SK-N-SH (cell line): Measurements from ENCODE around the gene PLA2G2D. TPM values are rescaled to one million over a fixed set of nuclear protein-coding genes. Genes with fewer than 3 reads are reported as not detected.

ENCODE experiments used
- CTCF ChIA-PET: fragments of 300-600, 350-600 bp; formaldehyde crosslinking; extraction: SDS; loops from one replicate; lab custom pipeline; 2021; lab: Yijun Ruan, JAX
- POLR2A ChIA-PET: fragments of 350-600 bp; sonication (Branson Sonifier 250); formaldehyde crosslinking; extraction: SDS; loops from one replicate; lab custom pipeline; 2020; ENCODE audit warnings: antibody characterized with exemption, inconsistent platforms; lab: Yijun Ruan, JAX
- DNase-seq: peaks from one replicate; pipeline ENCODE4 v3.0.0; 2012
- H2AFZ ChIP-seq: fragments of 200-600 bp; sonication (generic); 2 replicates; pipeline ENCODE4 v1.8.1; 2016; ENCODE audit warnings: antibody characterized with exemption, mild to moderate bottlenecking, low read depth
- H3F3A ChIP-seq: fragments of 200-600 bp; sonication (generic); replicated peaks from 2 replicates; pipeline ENCODE3; 2016; ENCODE audit warnings: antibody characterized with exemption, mild to moderate bottlenecking; ENCODE audit not compliant: insufficient read depth
- H3K27ac ChIP-seq, 2 experiments: fragments of 200-500 bp in 1 of 2; fragments of 200-600 bp in 1 of 2; sonication (Bioruptor generic) in 1 of 2; sonication (generic), shearing (Covaris generic) in 1 of 2; 2 replicates each; pipeline versions ENCODE4 v1.5.1 to v1.6.1; 2014 to 2016; ENCODE audit warnings: low read depth in 2 of 2, inconsistent platforms in 1 of 2, low read length in 1 of 2, mild to moderate bottlenecking in 1 of 2, mixed read lengths in 1 of 2
- H3K27me3 ChIP-seq: fragments of 200-600 bp; sonication (generic), shearing (Covaris generic); 2 replicates; pipeline ENCODE4 v1.6.1; 2016; ENCODE audit warnings: mixed run types; ENCODE audit not compliant: insufficient read depth
- H3K36me3 ChIP-seq, 2 experiments: fragments of 200-500 bp in 1 of 2; fragments of 200-600 bp in 1 of 2; sonication (Bioruptor generic) in 1 of 2; sonication (generic) in 1 of 2; replicated peaks in 1 of 2; 2 replicates each; pipeline versions ENCODE3 to v1.5.1; 2014 to 2016; ENCODE audit warnings: low read length in 1 of 2, mild to moderate bottlenecking in 1 of 2; ENCODE audit not compliant: insufficient read depth in 2 of 2, control insufficient read depth in 1 of 2
- H3K4me1 ChIP-seq, 2 experiments: fragments of 200-500 bp in 1 of 2; fragments of 200-600 bp in 1 of 2; sonication (Bioruptor generic) in 1 of 2; sonication (generic), shearing (Covaris generic) in 1 of 2; 2 replicates each; pipeline versions ENCODE4 v1.5.1 to v1.6.1; 2014 to 2016; ENCODE audit warnings: low read depth in 1 of 2, low read length in 1 of 2, mixed run types in 1 of 2; ENCODE audit not compliant: insufficient read depth in 2 of 2, control insufficient read depth in 1 of 2
- H3K4me2 ChIP-seq: fragments of 200-600 bp; sonication (generic), shearing (Covaris generic); 2 replicates; pipeline ENCODE4 v1.6.1; 2017; ENCODE audit warnings: mixed run types
- H3K4me3 ChIP-seq, 2 experiments: fragments of 200-500 bp in 1 of 2; fragments of 200-600 bp in 1 of 2; sonication (Bioruptor generic) in 1 of 2; sonication (generic), shearing (Covaris generic) in 1 of 2; 2 replicates each; pipeline versions ENCODE4 v1.5.1 to v1.8.1; 2014 to 2016; ENCODE audit warnings: low read depth in 2 of 2, inconsistent platforms in 1 of 2, low read length in 1 of 2, mild to moderate bottlenecking in 1 of 2, mixed read lengths in 1 of 2, moderate library complexity in 1 of 2
- H3K79me2 ChIP-seq: fragments of 200-600 bp; sonication (generic); 2 replicates; pipeline ENCODE4 v1.8.1; 2017; ENCODE audit warnings: mild to moderate bottlenecking; ENCODE audit not compliant: insufficient read depth
- H3K9ac ChIP-seq: fragments of 200-600 bp; sonication (generic); 2 replicates; pipeline ENCODE4 v1.6.1; 2017; ENCODE audit warnings: mixed run types
- H3K9me2 ChIP-seq: fragments of 200-600 bp; sonication (generic); 2 replicates; pipeline ENCODE4 v1.6.1; 2017; ENCODE audit warnings: mixed run types
- H3K9me3 ChIP-seq: fragments of 200-600 bp; sonication (generic); 2 replicates; pipeline ENCODE4 v1.6.1; 2017; ENCODE audit warnings: mixed run types, mild to moderate bottlenecking, moderate library complexity
- H4K20me1 ChIP-seq: fragments of 200-600 bp; sonication (generic); 2 replicates; pipeline ENCODE4 v1.6.1; 2017; ENCODE audit warnings: mild to moderate bottlenecking, mixed run types; ENCODE audit not compliant: insufficient read depth
- CHD2 ChIP-seq: fragments of 150-350 bp; IDR thresholded peaks from 2 replicates; pipeline ENCODE4 v1.6.1; 2018; ENCODE audit warnings: low read length; ENCODE audit not compliant: partially characterized antibody
- ELF1 ChIP-seq: IDR thresholded peaks from 2 replicates; pipeline ENCODE4 v1.4.0; 2012
- EP300 ChIP-seq, 2 experiments: IDR thresholded peaks; 2 replicates each; pipeline versions ENCODE4 v1.4.0 to v1.6.1; 2012; ENCODE audit warnings: borderline replicate concordance in 1 of 2, low read depth in 1 of 2, low read length in 1 of 2
- EZH2phosphoT487 ChIP-seq: fragments of 200-600 bp; sonication (generic); IDR thresholded peaks from 2 replicates; pipeline ENCODE4 v1.6.1; 2017; ENCODE audit warnings: low read depth, mixed run types, mild to moderate bottlenecking, antibody characterized with exemption, moderate library complexity, borderline replicate concordance
- FOSL2 ChIP-seq: IDR thresholded peaks from 2 replicates; pipeline ENCODE4 v1.4.0; 2012; ENCODE audit warnings: low read depth, mild to moderate bottlenecking, moderate library complexity, borderline replicate concordance
- FOXM1 ChIP-seq: IDR thresholded peaks from 2 replicates; pipeline ENCODE4 v1.4.0; 2012; ENCODE audit warnings: low read depth, mild to moderate bottlenecking
- GABPA ChIP-seq: IDR thresholded peaks from 2 replicates; pipeline ENCODE4 v1.4.0; 2012; ENCODE audit warnings: low read depth, mild to moderate bottlenecking
- IRF3 ChIP-seq: fragments of 150-350 bp; IDR thresholded peaks from 2 replicates; pipeline ENCODE4 v1.6.1; 2016; ENCODE audit warnings: mild to moderate bottlenecking, low read depth, low read length
- JUND ChIP-seq: IDR thresholded peaks from 2 replicates; pipeline ENCODE4 v1.4.0; 2012
- MAX ChIP-seq: IDR thresholded peaks from 2 replicates; pipeline ENCODE4 v1.4.0; 2012; ENCODE audit warnings: low read depth
- MXI1 ChIP-seq: IDR thresholded peaks from 2 replicates; pipeline ENCODE4 v1.6.1; 2012; ENCODE audit warnings: mild to moderate bottlenecking, low read depth, low read length, improper control_type of control experiment
- NFIC ChIP-seq: IDR thresholded peaks from 2 replicates; pipeline ENCODE4 v1.4.0; 2012; ENCODE audit warnings: borderline replicate concordance
- PBX3 ChIP-seq: IDR thresholded peaks from 2 replicates; pipeline ENCODE4; 2012
- POLR2AphosphoS5 ChIP-seq: IDR thresholded peaks from 2 replicates; pipeline ENCODE4 v1.6.1; 2012; ENCODE audit warnings: low read depth, low read length
- RAD21 ChIP-seq: IDR thresholded peaks from 2 replicates; pipeline ENCODE4 v1.6.1; 2012; ENCODE audit warnings: mild to moderate bottlenecking, low read length
- RCOR1 ChIP-seq: fragments of 150-350 bp; IDR thresholded peaks from 2 replicates; pipeline ENCODE4 v1.6.1; 2017; ENCODE audit warnings: antibody characterized with exemption, low read length
- RXRA ChIP-seq: IDR thresholded peaks from 2 replicates; pipeline ENCODE4 v1.4.0; 2012; ENCODE audit warnings: low read depth, mild to moderate bottlenecking, borderline replicate concordance
- SMC3 ChIP-seq: IDR thresholded peaks from 2 replicates; pipeline ENCODE4 v1.6.1; 2012; ENCODE audit warnings: low read depth, low read length, improper control_type of control experiment
- TAF1 ChIP-seq: IDR thresholded peaks from 2 replicates; pipeline ENCODE4 v1.6.1; 2012; ENCODE audit warnings: low read depth, mild to moderate bottlenecking, low read length, moderate library complexity, borderline replicate concordance
- TCF12 ChIP-seq: IDR thresholded peaks from 2 replicates; pipeline ENCODE4 v1.4.0; 2012
- USF1 ChIP-seq: IDR thresholded peaks from 2 replicates; pipeline ENCODE4 v1.4.0; 2012; ENCODE audit warnings: low read depth, borderline replicate concordance
- YY1 ChIP-seq: IDR thresholded peaks from 2 replicates; pipeline ENCODE4 v1.4.0; 2012; ENCODE audit warnings: low read depth, mild to moderate bottlenecking
- ZBTB33 ChIP-seq: IDR thresholded peaks from 2 replicates; pipeline ENCODE4 v1.4.0; 2012; ENCODE audit warnings: low read depth, borderline replicate concordance
- WGBS: methylation state at CpG from one replicate; pipeline ENCODE4 v1.1.6; 2017; ENCODE audit warnings: low lambda C conversion rate; 5-methylcytosine and 5-hydroxymethylcytosine counted together
- polyA plus RNA-seq, 3 experiments: library from polyadenylated mRNA; depleted of rRNA; stranded (reverse); fragments of >200 nt; gene quantifications; 2 replicates each; pipeline ENCODE4 v1.2.3, GENCODE V29; 2012

The PLA2G2D gene
- polyA plus RNA-seq, 1 of the 3 experiments (the other 2 are of a cell fraction), result not detected

- no peak for TF ChIP-seq USF1
- TF ChIP-seq PBX3, result no peak
- no peak for TF ChIP-seq NFIC
- TF ChIP-seq GABPA, result no peak
- TF ChIP-seq FOSL2, result no peak
- no peak for TF ChIP-seq EP300 (IDR thresholded peaks at IDR 0.05; ENCODE audit: borderline replicate concordance in 1 of 2, low read depth in 1 of 2, low read length in 1 of 2)
Observed at GRCh38 chr1:20125100-20125499, 5.8 kb upstream of the PLA2G2D start (continued).

- no peak overlapping the region for H3K27ac ChIP-seq
- TF ChIP-seq PBX3 (peak; percentile 46), NFIC (peak; percentile 85), YY1 (no peak), JUND (peak; percentile 76), RCOR1 (no peak), RXRA (no peak), IRF3 (no peak), POLR2AphosphoS5 (no peak), EP300 (IDR thresholded peaks at IDR 0.05; ENCODE audit: borderline replicate concordance in 1 of 2, low read depth in 1 of 2, low read length in 1 of 2) (no peak), MXI1 (no peak), MAX (no peak), SMC3 (no peak), ZBTB33 (no peak), TCF12 (peak; percentile 32; the same call in 1 of the 2 replicates), ELF1 (no peak), CHD2 (no peak), FOSL2 (peak; percentile 76), RAD21 (no peak), FOXM1 (no peak), TAF1 (no peak), EZH2phosphoT487 (no peak)
- peaks cover 0 to 10% of the 10 kb centered on the region in 2 experiments; a peak in 1 of 4 replicates for H3K4me1 ChIP-seq
- DNase-seq, result no peak
- no peaks in the 10 kb centered on the region for H3F3A ChIP-seq
- no peak overlapping the region for H2AFZ ChIP-seq
- no peaks in the 10 kb centered on the region for H3K36me3 ChIP-seq
- no peak overlapping the region for H3K4me3 ChIP-seq
- 16% methylated on average over 6 of the region's 7 CpGs for WGBS
- no peak overlapping the region for H3K9ac ChIP-seq
- H3K79me2 ChIP-seq, result no peaks in the 10 kb centered on the region
- ChIA-PET POLR2A (no interaction called here), CTCF (interaction anchor here (0.8 to 1.8 kb wide), 3 partner anchors 29 to 206 kb away, joined by 3 to 5 read pairs (median 3); no protein-coding TSS in a partner anchor)
- H3K27me3 ChIP-seq, result peaks cover 5% of the 10 kb centered on the region; the same call in 1 of the 2 replicates
- no peaks in the 10 kb centered on the region for H4K20me1 ChIP-seq
- H3K4me2 ChIP-seq, result peak overlapping the region; percentile 70; the same call in 1 of the 2 replicates
- H3K9me3 ChIP-seq, result no peaks in the 10 kb centered on the region
- no peaks in the 10 kb centered on the region for H3K9me2 ChIP-seq
Observed at GRCh38 chr1:20124456-20125057, 5.2 kb upstream of the PLA2G2D start.
